Endothelial cell (in vitro differentiated cells): ENCODE measurements around the gene WFIKKN2. TPM values are rescaled to one million over a fixed set of nuclear protein-coding genes. Genes with fewer than 3 reads are reported as not detected.
A peak's percentile ranks its signal among the peaks of the same experiment; 100 is the strongest.
"Not testable (repeated sequence)": the region's sequence is repeated elsewhere in the genome, so short reads cannot be mapped to it uniquely, and the experiment has no call there.

Source experiments
- DNase-seq: peaks from one replicate; pipeline ENCODE4 v3.0.0; 2021; ENCODE audit warnings: low spot score
- H3K27ac Mint-ChIP-seq: one replicate; pipeline ENCODE4 v1.8.0; 2021; ENCODE audit warnings: mixed read lengths, inconsistent platforms; ENCODE audit not compliant: unreplicated experiment
- H3K27me3 Mint-ChIP-seq: one replicate; pipeline ENCODE4 v1.8.0; 2021; ENCODE audit warnings: mild to moderate bottlenecking, moderate library complexity, mixed read lengths, inconsistent platforms; ENCODE audit not compliant: unreplicated experiment
- H3K36me3 Mint-ChIP-seq: one replicate; pipeline ENCODE4 v1.8.0; 2021; ENCODE audit warnings: mild to moderate bottlenecking, low read depth, mixed read lengths, inconsistent platforms; ENCODE audit not compliant: unreplicated experiment
- H3K4me1 Mint-ChIP-seq: one replicate; pipeline ENCODE4 v1.8.0; 2021; ENCODE audit warnings: mild to moderate bottlenecking, mixed read lengths, inconsistent platforms; ENCODE audit not compliant: unreplicated experiment
- H3K4me3 Mint-ChIP-seq: one replicate; pipeline ENCODE4 v1.8.0; 2021; ENCODE audit warnings: mild to moderate bottlenecking, mixed read lengths, inconsistent platforms; ENCODE audit not compliant: unreplicated experiment
- H3K9me3 Mint-ChIP-seq: one replicate; pipeline ENCODE4 v1.8.0; 2021; ENCODE audit warnings: mixed read lengths, inconsistent platforms; ENCODE audit not compliant: unreplicated experiment
- CTCF ChIP-seq: fragments of 200-600 bp; sonication (generic); IDR thresholded peaks from one replicate; pipeline ENCODE4 v1.5.0; 2021; ENCODE audit warnings: antibody characterized with exemption; ENCODE audit not compliant: unreplicated experiment
- total RNA-seq: library from RNA; stranded (reverse); fragmentation: NEBNext Ultra II Directional; extraction: Animal tissue kit (Norgen Biotek cat#: 25700); gene quantifications from one replicate; pipeline ENCODE4 v1.2.1, GENCODE V29; 2021; ENCODE audit not compliant: unreplicated experiment

Gene WFIKKN2
- total RNA-seq, 1 donor from 2014 or later, result not detected

GRCh38 chr17:50799582-50799981 is 35.8 kb upstream of the WFIKKN2 start:
- H3K27ac Mint-ChIP-seq, result no peak overlapping the region
- TF ChIP-seq CTCF, result no peak
- DNase-seq, result no peak

GRCh38 chr17:50800196-50800700 is 35.1 kb upstream of the WFIKKN2 start:
- no peaks in the 10 kb centered on the region for H3K9me3 Mint-ChIP-seq
- no peak for TF ChIP-seq CTCF
- H3K4me3 Mint-ChIP-seq, result no peak overlapping the region
- no peaks in the 10 kb centered on the region for H3K36me3 Mint-ChIP-seq
- no peak for DNase-seq
- H3K4me1 Mint-ChIP-seq, result peaks cover 19% of the 10 kb centered on the region
- peaks cover 20% of the 10 kb centered on the region for H3K27me3 Mint-ChIP-seq
- peak overlapping the region; percentile 42 for H3K27ac Mint-ChIP-seq

More at GRCh38 chr17:50799582-50799981, 35.8 kb upstream of the WFIKKN2 start:
- no peak overlapping the region for H3K4me3 Mint-ChIP-seq
- no peaks in the 10 kb centered on the region for H3K36me3 Mint-ChIP-seq
- peaks cover 19% of the 10 kb centered on the region for H3K4me1 Mint-ChIP-seq
- H3K27me3 Mint-ChIP-seq, result peaks cover 20% of the 10 kb centered on the region
- no peaks in the 10 kb centered on the region for H3K9me3 Mint-ChIP-seq

- H3K36me3 Mint-ChIP-seq, result no peaks in the 10 kb centered on the region
- no peak overlapping the region for H3K4me3 Mint-ChIP-seq
- no peaks in the 10 kb centered on the region for H3K9me3 Mint-ChIP-seq
- no peak for TF ChIP-seq CTCF
- peaks cover 14% of the 10 kb centered on the region for H3K4me1 Mint-ChIP-seq
- no peak overlapping the region for H3K27ac Mint-ChIP-seq
- peaks cover 16% of the 10 kb centered on the region for H3K27me3 Mint-ChIP-seq
- DNase-seq, result no peak
These were observed 32.5 kb upstream of the WFIKKN2 start for GRCh38 chr17:50802609-50803571.

GRCh38 chr17:50803676-50804075 is 31.7 kb upstream of the WFIKKN2 start:
- H3K9me3 Mint-ChIP-seq, result no peaks in the 10 kb centered on the region
- no peak overlapping the region for H3K4me3 Mint-ChIP-seq
- H3K27me3 Mint-ChIP-seq, result peaks cover 14% of the 10 kb centered on the region
- no peak for TF ChIP-seq CTCF
- no peak for DNase-seq
- H3K27ac Mint-ChIP-seq, result no peak overlapping the region
- H3K36me3 Mint-ChIP-seq, result no peaks in the 10 kb centered on the region
- H3K4me1 Mint-ChIP-seq, result peaks cover 7% of the 10 kb centered on the region

- DNase-seq, H3K9me3 Mint-ChIP-seq, H3K27ac Mint-ChIP-seq, H3K27me3 Mint-ChIP-seq, H3K4me3 Mint-ChIP-seq, H3K4me1 Mint-ChIP-seq, H3K36me3 Mint-ChIP-seq: not testable (repeated sequence)
These were observed 30.5 kb upstream of the WFIKKN2 start for GRCh38 chr17:50804749-50805475.
